RWPE1 (cell line): ENCODE measurements around the gene P2RY14.

Experiments
- CTCF ChIA-PET: fragments of 350-600 bp; sonication (Branson Sonifier 250); formaldehyde crosslinking; extraction: SDS; loops from one replicate; lab custom pipeline; 2021; lab: Yijun Ruan, JAX
- POLR2A ChIA-PET: fragments of 400-600 bp; formaldehyde crosslinking; extraction: SDS; loops from one replicate; lab custom pipeline; 2020; ENCODE audit warnings: antibody characterized with exemption; ENCODE audit not compliant: low non-redundant PET; lab: Yijun Ruan, JAX
- DNase-seq: peaks from one replicate; pipeline ENCODE4 v3.0.0; 2012; ENCODE audit warnings: low spot score
- H3K27ac ChIP-seq: fragments of 450-650 bp; 2 replicates; pipeline ENCODE4 v1.5.1; 2017
- TF ChIP-seq, protein P1 (sequence below): fragments of 450-650 bp; conservative IDR thresholded peaks from 2 replicates; pipeline ENCODE4 v1.5.1; 2017; ENCODE audit warnings: low read depth, mild to moderate bottlenecking

The P2RY14 gene

DNA sequence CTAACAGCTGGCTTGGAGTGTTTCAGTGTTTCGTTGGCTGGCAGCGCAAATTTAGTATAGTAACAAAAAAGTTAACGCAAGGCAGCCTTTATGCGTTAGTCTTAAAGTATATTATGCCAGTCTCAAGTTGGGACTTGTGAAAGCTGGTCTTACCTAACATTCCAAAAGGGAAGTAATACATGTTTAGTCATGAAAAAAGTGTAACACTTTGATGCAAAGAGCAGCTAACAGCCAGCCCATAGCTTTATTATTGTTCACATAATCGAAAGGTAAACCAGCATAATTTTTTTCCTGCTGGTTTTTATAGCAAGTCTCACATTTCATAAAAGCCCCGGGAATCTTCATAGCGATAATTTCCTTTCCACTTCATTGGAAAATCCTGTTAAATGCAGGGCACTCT, 40.6 kb upstream of the P2RY14 start:
- TF ChIP-seq, protein P1, sequence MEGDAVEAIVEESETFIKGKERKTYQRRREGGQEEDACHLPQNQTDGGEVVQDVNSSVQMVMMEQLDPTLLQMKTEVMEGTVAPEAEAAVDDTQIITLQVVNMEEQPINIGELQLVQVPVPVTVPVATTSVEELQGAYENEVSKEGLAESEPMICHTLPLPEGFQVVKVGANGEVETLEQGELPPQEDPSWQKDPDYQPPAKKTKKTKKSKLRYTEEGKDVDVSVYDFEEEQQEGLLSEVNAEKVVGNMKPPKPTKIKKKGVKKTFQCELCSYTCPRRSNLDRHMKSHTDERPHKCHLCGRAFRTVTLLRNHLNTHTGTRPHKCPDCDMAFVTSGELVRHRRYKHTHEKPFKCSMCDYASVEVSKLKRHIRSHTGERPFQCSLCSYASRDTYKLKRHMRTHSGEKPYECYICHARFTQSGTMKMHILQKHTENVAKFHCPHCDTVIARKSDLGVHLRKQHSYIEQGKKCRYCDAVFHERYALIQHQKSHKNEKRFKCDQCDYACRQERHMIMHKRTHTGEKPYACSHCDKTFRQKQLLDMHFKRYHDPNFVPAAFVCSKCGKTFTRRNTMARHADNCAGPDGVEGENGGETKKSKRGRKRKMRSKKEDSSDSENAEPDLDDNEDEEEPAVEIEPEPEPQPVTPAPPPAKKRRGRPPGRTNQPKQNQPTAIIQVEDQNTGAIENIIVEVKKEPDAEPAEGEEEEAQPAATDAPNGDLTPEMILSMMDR: no peak
- POLR2A ChIA-PET: interaction anchor here (0.7 kb wide), 1 partner anchor 22 kb away, joined by 3 read pairs; no protein-coding TSS in a partner anchor
- peak; percentile 78 for DNase-seq
- H3K27ac ChIP-seq: peak overlapping the region; percentile 31; the same call in 1 of the 2 replicates
- CTCF ChIA-PET: interaction anchor here (0.6 kb wide), 1 partner anchor 507 kb away, joined by 4 read pairs; no protein-coding TSS in a partner anchor

DNA sequence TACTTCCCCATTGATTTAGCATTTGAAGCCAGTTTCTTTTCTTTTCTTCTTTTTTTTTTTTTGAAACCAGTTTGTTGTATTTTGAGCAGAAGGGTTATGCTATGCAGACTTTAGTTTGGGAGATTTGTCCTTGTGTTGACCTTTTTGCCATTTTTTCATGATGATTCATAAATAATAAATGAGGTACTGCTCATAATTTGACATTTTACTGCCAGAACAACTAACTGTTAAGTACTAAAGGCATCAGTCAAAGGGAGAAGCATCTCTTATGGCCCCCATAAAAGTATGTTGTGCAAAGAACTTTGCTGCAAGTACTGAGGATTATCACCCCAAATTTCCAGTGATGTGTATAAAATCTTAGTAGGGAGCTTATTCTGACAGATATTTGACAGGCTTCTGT, 40.0 kb upstream of the P2RY14 start:
- TF ChIP-seq, protein P1: no peak
- ChIA-PET POLR2A (no interaction called here), CTCF (interaction anchor here (0.6 to 0.7 kb wide), 2 partner anchors 496 to 507 kb away, joined by 3 to 4 read pairs; no protein-coding TSS in a partner anchor)
- H3K27ac ChIP-seq: peak overlapping the region; percentile 31; the same call in 1 of the 2 replicates
- no peak for DNase-seq

DNA sequence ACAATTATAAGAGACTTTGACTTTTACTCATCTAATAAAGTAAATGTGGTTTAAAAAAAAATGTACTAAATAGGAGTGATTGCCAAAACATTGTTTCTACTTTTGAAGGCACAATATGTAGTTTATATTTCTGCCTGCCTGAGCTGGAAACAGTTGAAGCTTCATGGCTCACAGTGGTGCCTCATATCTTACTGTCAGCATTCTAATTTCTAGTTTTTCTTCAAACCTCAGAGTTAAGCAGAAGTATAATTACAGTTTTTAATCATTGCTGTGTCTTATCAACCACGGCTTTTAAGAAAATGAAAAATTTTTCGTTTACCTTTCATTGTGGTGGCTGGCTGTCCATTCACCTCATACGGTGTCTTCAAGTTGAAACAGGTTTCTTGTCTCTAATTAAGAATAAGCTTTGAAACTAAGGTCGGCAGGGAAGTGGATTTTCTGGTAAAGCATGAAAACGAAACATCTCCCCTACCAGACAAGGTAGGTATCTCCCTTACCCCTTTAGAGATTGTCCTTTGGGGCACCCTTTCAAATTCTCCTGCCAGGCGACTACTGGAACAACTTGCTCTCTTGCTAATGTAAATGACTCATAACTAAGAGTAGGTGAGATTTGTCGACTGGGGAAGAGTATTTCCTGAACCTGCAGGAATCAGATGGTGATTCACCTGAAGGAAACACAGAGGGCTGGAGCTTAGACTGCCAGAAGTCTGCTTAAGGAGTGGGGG, 38.1 kb upstream of the P2RY14 start, which contains the start of gene GPR87:
TSS of gene GPR87 (minus strand) at position 554 of the 725 bp plus-strand sequence. CDS start 16,720 bp downstream, outside the sequence.
- ChIA-PET POLR2A (no interaction called here), CTCF (no interaction called here)
- TF ChIP-seq, protein P1: no peak
- peak within 1 kb of the TSS; percentile 84 for H3K27ac ChIP-seq
- peak; percentile 86 for DNase-seq

DNA sequence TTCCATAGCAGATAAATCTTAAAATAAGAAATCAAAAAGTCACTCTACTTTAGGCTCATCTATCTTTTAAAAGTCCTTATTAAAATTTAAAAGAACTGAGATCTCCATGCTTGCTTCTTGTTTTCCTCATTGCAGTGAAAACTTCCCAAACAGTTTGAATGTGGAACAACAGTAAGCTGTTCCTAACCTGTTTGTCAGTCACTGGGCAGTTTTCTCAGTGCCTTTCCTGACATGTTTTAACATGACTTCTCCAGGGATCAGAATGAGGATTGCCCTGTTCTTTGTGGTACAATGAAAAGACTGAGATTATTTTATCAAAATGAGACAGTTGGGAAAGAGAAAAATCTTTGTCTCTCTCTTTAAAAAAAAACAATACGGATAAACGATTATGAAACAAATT, 37.5 kb upstream of the P2RY14 start:
- ChIA-PET CTCF (no interaction called here), POLR2A (no interaction called here)
- TF ChIP-seq, protein P1: no peak
- peak; percentile 64 for DNase-seq
- H3K27ac ChIP-seq: no peak overlapping the region

DNA sequence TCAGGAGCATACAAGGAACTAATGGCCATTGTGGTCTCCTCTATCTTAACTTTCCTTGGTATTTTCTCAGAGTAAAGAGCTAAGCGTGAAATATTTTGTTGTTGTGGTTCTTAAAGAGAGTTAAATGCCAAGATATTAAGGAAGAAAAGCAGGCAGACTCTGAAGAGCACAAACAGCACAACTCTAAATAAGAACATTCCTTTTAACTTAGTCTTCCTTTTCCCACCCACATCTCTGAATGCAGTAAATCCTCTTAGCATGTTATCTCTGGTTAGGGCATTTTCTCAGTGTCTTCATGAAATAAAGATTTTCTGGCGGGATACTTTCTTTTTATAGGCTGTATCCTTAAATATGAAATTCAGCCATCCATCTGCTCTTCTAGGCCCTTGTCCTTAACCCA, 36.8 kb upstream of the P2RY14 start:
- ChIA-PET CTCF (no interaction called here), POLR2A (no interaction called here)
- H3K27ac ChIP-seq: no peak overlapping the region
- no peak for DNase-seq
- TF ChIP-seq, protein P1: no peak

DNA sequence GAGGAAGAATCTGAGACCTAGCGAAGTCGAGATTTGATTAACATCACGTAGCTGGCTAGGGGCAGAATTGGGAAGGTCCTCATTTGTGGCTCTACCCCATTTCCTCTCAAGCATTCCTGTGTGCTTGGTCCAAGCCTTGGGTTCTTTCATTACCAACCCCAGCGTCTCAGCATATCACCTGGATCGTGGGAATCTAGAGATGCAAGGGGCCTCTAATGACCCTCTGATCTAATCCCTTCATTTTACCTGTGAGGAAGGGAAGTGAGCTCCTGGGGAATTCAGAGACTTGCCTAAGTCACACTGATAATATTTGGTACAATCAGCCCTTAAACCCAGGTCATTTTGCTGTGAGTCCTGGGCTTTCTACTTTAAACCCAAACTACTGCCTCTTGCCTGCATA, 36.3 kb upstream of the P2RY14 start:
- ChIA-PET POLR2A (no interaction called here), CTCF (no interaction called here)
- H3K27ac ChIP-seq: peak overlapping the region; percentile 33; the same call in 1 of the 2 replicates
- TF ChIP-seq, protein P1: no peak
- no peak for DNase-seq
